Ishikawa (cell line): Measurements from ENCODE around the gene MGA.

ENCODE experiments used
- CREB1 ChIP-seq: IDR thresholded peaks from 2 replicates; pipeline ENCODE4 v1.6.1; 2012; ENCODE audit warnings: low read depth
- EP300 ChIP-seq: IDR thresholded peaks from 2 replicates; pipeline ENCODE4 v1.6.1; 2012; ENCODE audit warnings: borderline replicate concordance
- NFIC ChIP-seq: IDR thresholded peaks from 2 replicates; pipeline ENCODE4 v1.6.1; 2012
- RAD21 ChIP-seq: IDR thresholded peaks from 2 replicates; pipeline ENCODE4 v1.6.1; 2012; ENCODE audit warnings: low read depth
- TAF1 ChIP-seq: IDR thresholded peaks from 2 replicates; pipeline ENCODE4 v1.6.1; 2012; ENCODE audit warnings: low read depth, mild to moderate bottlenecking
- TEAD4 ChIP-seq: IDR thresholded peaks from 2 replicates; pipeline ENCODE4 v1.6.1; 2012
- ZBTB7A ChIP-seq: IDR thresholded peaks from 2 replicates; pipeline ENCODE4 v1.6.1; 2012; ENCODE audit warnings: low read depth
- TF ChIP-seq, protein P1 (sequence below): IDR thresholded peaks from 2 replicates; pipeline ENCODE4 v1.6.1; 2012
- TF ChIP-seq, protein P2 (sequence below): IDR thresholded peaks from 2 replicates; pipeline ENCODE4 v1.6.1; 2012; ENCODE audit warnings: low read depth, mild to moderate bottlenecking

DNA sequence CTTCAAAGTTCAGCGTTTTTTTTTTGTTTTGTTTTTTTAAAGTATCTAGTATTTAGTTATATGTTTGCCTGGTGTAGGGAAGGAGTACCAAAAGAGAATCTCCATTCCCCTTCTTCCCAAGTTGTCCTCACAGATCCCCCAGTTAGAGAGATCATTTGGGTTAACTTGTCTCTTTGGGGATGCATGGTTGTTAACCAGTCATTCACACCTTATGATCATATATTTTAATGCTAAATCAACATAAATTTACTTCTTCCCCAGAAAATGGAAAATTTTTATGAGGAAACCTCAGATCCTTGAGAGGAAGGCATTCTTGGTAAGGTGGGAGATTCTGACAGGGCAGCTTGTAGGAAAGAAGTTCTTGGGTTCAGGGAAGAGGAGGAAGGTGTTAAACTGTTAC, 1.5 kb upstream of the MGA start:
- TF ChIP-seq, protein P1, sequence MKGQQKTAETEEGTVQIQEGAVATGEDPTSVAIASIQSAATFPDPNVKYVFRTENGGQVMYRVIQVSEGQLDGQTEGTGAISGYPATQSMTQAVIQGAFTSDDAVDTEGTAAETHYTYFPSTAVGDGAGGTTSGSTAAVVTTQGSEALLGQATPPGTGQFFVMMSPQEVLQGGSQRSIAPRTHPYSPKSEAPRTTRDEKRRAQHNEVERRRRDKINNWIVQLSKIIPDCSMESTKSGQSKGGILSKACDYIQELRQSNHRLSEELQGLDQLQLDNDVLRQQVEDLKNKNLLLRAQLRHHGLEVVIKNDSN, result no peak
- TF ChIP-seq TAF1 (no peak), TEAD4 (no peak), EP300 (no peak), NFIC (no peak), CREB1 (no peak), RAD21 (no peak), ZBTB7A (no peak)
- TF ChIP-seq, protein P2, sequence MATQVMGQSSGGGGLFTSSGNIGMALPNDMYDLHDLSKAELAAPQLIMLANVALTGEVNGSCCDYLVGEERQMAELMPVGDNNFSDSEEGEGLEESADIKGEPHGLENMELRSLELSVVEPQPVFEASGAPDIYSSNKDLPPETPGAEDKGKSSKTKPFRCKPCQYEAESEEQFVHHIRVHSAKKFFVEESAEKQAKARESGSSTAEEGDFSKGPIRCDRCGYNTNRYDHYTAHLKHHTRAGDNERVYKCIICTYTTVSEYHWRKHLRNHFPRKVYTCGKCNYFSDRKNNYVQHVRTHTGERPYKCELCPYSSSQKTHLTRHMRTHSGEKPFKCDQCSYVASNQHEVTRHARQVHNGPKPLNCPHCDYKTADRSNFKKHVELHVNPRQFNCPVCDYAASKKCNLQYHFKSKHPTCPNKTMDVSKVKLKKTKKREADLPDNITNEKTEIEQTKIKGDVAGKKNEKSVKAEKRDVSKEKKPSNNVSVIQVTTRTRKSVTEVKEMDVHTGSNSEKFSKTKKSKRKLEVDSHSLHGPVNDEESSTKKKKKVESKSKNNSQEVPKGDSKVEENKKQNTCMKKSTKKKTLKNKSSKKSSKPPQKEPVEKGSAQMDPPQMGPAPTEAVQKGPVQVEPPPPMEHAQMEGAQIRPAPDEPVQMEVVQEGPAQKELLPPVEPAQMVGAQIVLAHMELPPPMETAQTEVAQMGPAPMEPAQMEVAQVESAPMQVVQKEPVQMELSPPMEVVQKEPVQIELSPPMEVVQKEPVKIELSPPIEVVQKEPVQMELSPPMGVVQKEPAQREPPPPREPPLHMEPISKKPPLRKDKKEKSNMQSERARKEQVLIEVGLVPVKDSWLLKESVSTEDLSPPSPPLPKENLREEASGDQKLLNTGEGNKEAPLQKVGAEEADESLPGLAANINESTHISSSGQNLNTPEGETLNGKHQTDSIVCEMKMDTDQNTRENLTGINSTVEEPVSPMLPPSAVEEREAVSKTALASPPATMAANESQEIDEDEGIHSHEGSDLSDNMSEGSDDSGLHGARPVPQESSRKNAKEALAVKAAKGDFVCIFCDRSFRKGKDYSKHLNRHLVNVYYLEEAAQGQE, result no peak
